Esophagus (tissue), 2 donors: ENCODE measurements around the gene MEIS2. TPM values are rescaled to one million over a fixed set of nuclear protein-coding genes. Genes with fewer than 3 reads are reported as not detected.

Source experiments
- H3K27ac ChIP-seq, 2 donors: one replicate each; pipeline ENCODE4 v1.5.1; 2013; ENCODE audit warnings: low read depth in 2 of 2, mild to moderate bottlenecking in 2 of 2, inconsistent platforms in 1 of 2, low read length in 1 of 2, moderate library complexity in 1 of 2
- H3K27me3 ChIP-seq, 2 donors: one replicate each; pipeline ENCODE4 v1.6.1; 2013; ENCODE audit warnings: low read length in 2 of 2, control low read depth in 1 of 2, mild to moderate bottlenecking in 1 of 2; ENCODE audit not compliant: insufficient read depth in 2 of 2, control insufficient read depth in 1 of 2
- H3K36me3 ChIP-seq, 2 donors: one replicate each; pipeline ENCODE4 v1.6.1; 2013; ENCODE audit warnings: low read length in 1 of 2; ENCODE audit not compliant: control insufficient read depth in 2 of 2, insufficient read depth in 2 of 2
- H3K4me1 ChIP-seq, 2 donors: one replicate each; pipeline ENCODE4 v1.6.1; 2013; ENCODE audit warnings: low read length in 1 of 2; ENCODE audit not compliant: control insufficient read depth in 2 of 2, insufficient read depth in 2 of 2
- H3K4me3 ChIP-seq, 2 donors: one replicate each; pipeline ENCODE4 v1.5.1; 2013; ENCODE audit warnings: low read length in 2 of 2, mild to moderate bottlenecking in 2 of 2, low read depth in 1 of 2, moderate library complexity in 1 of 2
- H3K9me3 ChIP-seq, 2 donors: one replicate each; pipeline ENCODE4 v1.6.1; 2013; ENCODE audit warnings: mild to moderate bottlenecking in 2 of 2, low read depth in 1 of 2, low read length in 1 of 2, moderate library complexity in 1 of 2; ENCODE audit not compliant: control insufficient read depth in 2 of 2, insufficient read depth in 1 of 2
- WGBS, 2 donors: extraction: QIAGEN DNeasy Blood & Tissue Kit; methylation state at CpG; one replicate each; pipeline ENCODE4 v1.1.7; 2013; 5-methylcytosine and 5-hydroxymethylcytosine counted together
- polyA plus RNA-seq, 2 donors: library from polyadenylated mRNA; stranded (reverse); fragments of 200-250 nt; gene quantifications; one replicate each; pipeline ENCODE4 v1.2.3, GENCODE V29; 2013
- donor health status: healthy with polysubstance abuse.
- donor health status: Bipolar disorder and iron deficiency.

The MEIS2 gene
- polyA plus RNA-seq, 2 donors = 6.0 to 8.8 TPM

DNA sequence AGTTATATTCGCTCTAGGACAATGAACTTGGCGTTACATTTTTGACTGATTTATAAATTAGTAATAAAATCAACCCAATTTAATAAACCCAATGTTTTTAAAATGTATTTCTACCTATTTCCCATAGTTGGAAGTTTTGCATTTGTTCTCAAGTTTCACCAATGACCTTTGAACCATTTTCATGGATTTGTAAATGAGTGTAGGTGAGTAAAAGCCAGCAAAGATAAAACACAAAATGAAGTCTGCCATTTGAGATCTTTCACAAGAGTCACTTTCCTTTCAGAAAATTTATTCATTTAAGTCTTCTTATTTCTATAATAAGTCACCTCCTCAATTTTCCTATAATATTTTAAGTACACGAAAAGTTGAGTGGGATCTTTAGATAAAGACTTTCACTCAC is 92.1 kb downstream of the MEIS2 start:
- Histone ChIP-seq H3K4me1 (no peaks in the 10 kb centered on the region), H3K36me3 (peaks cover 0 to 2% of the 10 kb centered on the region in 2 donors), H3K27ac (no peak overlapping the region), H3K27me3 (no peaks in the 10 kb centered on the region), H3K9me3 (no peaks in the 10 kb centered on the region), H3K4me3 (no peak overlapping the region)
- 80 to 93% methylated on average over 3 of the region's 3 CpGs for WGBS, 2 donors

DNA sequence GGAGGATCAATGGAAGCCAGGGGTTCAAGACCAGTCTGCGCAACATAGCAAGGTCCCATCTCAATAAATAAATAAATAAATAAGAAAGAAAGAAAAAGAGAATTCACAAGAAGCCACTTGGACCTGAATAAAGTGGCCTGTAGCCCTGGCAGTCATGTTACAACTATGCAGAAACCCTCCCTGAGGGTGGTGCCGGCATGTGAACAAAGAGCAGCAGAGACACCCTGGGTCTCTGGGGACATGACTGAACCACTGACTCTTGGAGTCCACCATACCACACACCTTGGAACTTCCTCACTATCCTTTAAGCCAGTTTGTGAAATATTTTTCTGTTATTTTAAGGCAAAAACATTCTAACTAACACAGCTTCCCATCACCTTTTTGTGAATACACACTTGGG is 93.0 kb downstream of the MEIS2 start:
- Histone ChIP-seq H3K27me3 (no peaks in the 10 kb centered on the region), H3K4me1 (no peaks in the 10 kb centered on the region), H3K36me3 (peaks cover 0 to 2% of the 10 kb centered on the region in 2 donors), H3K4me3 (no peak overlapping the region), H3K9me3 (no peaks in the 10 kb centered on the region), H3K27ac (no peak overlapping the region)
- 93 to 95% methylated on average over 2 of the region's 2 CpGs for WGBS, 2 donors

DNA sequence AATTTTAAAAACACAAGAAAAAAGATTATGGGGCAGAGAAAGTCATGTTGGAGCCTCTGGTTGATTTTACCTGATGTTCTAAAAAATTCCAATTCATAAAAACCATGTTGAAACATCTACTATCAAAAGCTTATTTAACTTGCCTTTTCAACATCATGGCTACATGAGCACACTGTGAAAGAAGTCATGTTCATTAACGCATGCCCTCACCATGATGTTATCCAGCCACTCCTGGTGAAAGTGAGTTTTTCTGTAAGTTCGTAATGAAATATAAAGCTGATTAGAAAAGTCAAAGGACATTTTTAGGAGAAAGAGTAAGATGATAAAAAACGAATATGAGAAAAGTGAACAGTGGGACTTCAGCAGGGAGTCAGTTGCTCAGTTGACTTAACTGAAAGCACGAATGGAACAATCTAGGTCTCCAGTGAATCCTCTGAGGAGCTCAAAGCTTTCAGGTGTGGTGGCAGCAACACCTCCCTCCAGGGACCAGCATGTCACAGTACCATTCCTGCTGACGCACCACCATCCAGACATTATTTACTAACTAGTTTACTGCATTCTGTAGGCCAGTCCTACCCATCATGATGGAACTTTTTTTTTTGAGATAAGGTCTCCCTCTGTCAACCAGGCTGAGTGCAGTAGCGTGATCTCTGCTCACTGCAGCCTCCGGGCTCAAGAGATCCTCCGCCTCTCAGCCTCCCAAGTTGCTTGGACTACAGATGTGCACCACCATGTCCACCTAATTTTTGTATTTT is 95.2 kb downstream of the MEIS2 start:
- H3K4me1 ChIP-seq = no peaks in the 10 kb centered on the region
- H3K27me3 ChIP-seq = no peaks in the 10 kb centered on the region
- no peaks in the 10 kb centered on the region for H3K36me3 ChIP-seq
- WGBS, 2 donors = 79 to 82% methylated on average over 8 of the region's 8 CpGs
- H3K27ac ChIP-seq = no peak overlapping the region
- no peaks in the 10 kb centered on the region for H3K9me3 ChIP-seq
- H3K4me3 ChIP-seq = no peak overlapping the region

DNA sequence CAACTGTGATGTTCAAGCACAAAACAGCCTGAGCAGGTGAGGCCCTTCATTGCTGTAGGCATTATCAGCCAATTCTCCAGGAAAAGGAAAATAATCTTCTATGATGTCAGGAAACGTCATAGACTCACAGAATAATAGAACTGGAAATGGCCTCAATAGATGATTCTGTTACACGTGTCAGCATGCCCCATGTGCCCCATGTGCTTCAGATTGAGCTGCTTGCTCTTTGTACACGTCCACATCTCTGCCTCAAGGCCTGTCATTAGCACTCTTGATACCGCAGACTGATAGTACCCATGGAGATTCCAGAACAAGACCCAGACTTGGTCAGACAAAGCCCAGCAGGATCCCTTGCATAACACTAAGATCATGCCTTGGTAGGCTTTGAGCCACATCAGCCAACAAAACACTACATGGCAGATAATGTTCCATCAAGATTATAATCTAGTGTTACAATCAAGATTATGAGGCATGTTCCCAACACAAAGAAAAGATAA is 95.9 kb downstream of the MEIS2 start:
- no peaks in the 10 kb centered on the region for H3K4me1 ChIP-seq
- no peaks in the 10 kb centered on the region for H3K27me3 ChIP-seq
- no peaks in the 10 kb centered on the region for H3K36me3 ChIP-seq
- H3K4me3 ChIP-seq = no peak overlapping the region
- H3K27ac ChIP-seq = no peak overlapping the region
- H3K9me3 ChIP-seq = no peaks in the 10 kb centered on the region
- WGBS, 2 donors = 85 to 88% methylated on average over 4 of the region's 4 CpGs

DNA sequence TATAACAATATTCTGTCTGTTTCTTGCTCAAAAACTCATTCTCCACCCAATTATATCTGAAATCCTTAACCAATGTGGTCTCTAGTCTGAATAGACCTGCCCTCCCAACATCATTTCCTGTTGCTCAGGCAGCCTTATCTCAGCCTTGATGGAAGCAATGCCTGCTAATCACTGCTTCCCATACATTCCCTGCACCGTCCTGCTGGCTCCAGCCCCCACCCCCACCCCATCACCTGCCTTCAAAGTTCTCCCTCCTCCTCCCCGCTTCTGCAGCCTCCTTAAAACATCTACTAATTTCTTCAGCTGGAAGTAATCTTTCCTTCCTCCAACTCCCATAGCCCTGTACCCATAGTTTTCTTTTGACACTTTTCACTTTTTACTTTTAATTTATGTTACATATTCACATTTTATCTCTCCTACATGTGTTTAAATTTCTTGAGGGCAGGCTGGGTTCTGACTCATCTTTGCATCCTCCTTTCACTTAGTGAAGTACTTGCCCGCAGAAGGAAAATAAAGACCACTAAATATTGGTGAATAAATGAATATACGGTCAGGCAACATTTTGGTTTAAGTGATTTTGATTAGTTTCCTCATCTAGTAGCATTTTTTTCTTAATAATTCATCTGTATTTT is 98.2 kb downstream of the MEIS2 start:
- Histone ChIP-seq H3K9me3 (no peaks in the 10 kb centered on the region), H3K27ac (no peak overlapping the region), H3K4me1 (no peaks in the 10 kb centered on the region), H3K4me3 (no peak overlapping the region), H3K27me3 (no peaks in the 10 kb centered on the region), H3K36me3 (no peaks in the 10 kb centered on the region)
- WGBS, 2 donors = 89 to 91% methylated on average over 4 of the region's 4 CpGs

GRCh38 chr15:37001417-37001816 is 98.9 kb downstream of the MEIS2 start:
- H3K9me3 ChIP-seq = no peaks in the 10 kb centered on the region
- H3K27ac ChIP-seq = no peak overlapping the region
- no peak overlapping the region for H3K4me3 ChIP-seq
- H3K36me3 ChIP-seq = no peaks in the 10 kb centered on the region
- H3K27me3 ChIP-seq = no peaks in the 10 kb centered on the region
- H3K4me1 ChIP-seq = no peaks in the 10 kb centered on the region

GRCh38 chr15:36999778-37000177 is 100.6 kb downstream of the MEIS2 start:
- Histone ChIP-seq H3K27ac (no peak overlapping the region), H3K27me3 (no peaks in the 10 kb centered on the region), H3K4me1 (no peaks in the 10 kb centered on the region), H3K36me3 (no peaks in the 10 kb centered on the region), H3K4me3 (no peak overlapping the region), H3K9me3 (no peaks in the 10 kb centered on the region)
- 94 to 95% methylated on average over 1 of the region's 1 CpG for WGBS, 2 donors

- no peaks in the 10 kb centered on the region for H3K36me3 ChIP-seq
- no peak overlapping the region for H3K4me3 ChIP-seq
- H3K27ac ChIP-seq = no peak overlapping the region
- H3K9me3 ChIP-seq = no peaks in the 10 kb centered on the region
- H3K27me3 ChIP-seq = no peaks in the 10 kb centered on the region
- H3K4me1 ChIP-seq = no peaks in the 10 kb centered on the region
- WGBS, 2 donors = 61 to 73% methylated on average over 4 of the region's 4 CpGs
Measured at GRCh38 chr15:36996538-36997181, 103.7 kb downstream of the MEIS2 start.

- Histone ChIP-seq H3K36me3 (no peaks in the 10 kb centered on the region), H3K4me3 (no peak overlapping the region), H3K27ac (no peak overlapping the region), H3K4me1 (no peaks in the 10 kb centered on the region), H3K9me3 (no peaks in the 10 kb centered on the region), H3K27me3 (no peaks in the 10 kb centered on the region)
- 73 to 81% methylated on average over 2 of the region's 2 CpGs for WGBS, 2 donors
Measured at GRCh38 chr15:36996121-36996520, 104.2 kb downstream of the MEIS2 start.
